ENCODE measurements around the gene CAMTA1.

- TF ChIP-seq ZNF384 (IDR thresholded peaks at IDR 0.05) (no peak), BHLHE40 (IDR thresholded peaks at IDR 0.05; ENCODE audit: borderline replicate concordance) (no peak), FOXA1 (IDR thresholded peaks at IDR 0.05) (no peak)
These were observed 637.3 kb downstream of the CAMTA1 start for GRCh38 chr1:7422561-7422960.
